Neuronal stem cell (in vitro differentiated cells): ENCODE measurements around the gene KCTD16.

Experiments used
- DNase-seq: peaks from one replicate; pipeline ENCODE4 v3.0.0-alpha.2; 2013; ENCODE audit warnings: low spot score
- H2AFZ ChIP-seq: one replicate; pipeline ENCODE4 v1.6.1; 2013; ENCODE audit warnings: mild to moderate bottlenecking, low read length, inconsistent platforms
- H2AK5ac ChIP-seq: 2 replicates; pipeline ENCODE4 v1.6.1; 2013; ENCODE audit warnings: low read depth, mild to moderate bottlenecking, inconsistent platforms, low read length, moderate library complexity, mixed read lengths
- H2BK120ac ChIP-seq: 2 replicates; pipeline ENCODE4 v1.6.1; 2013; ENCODE audit warnings: low read depth, mild to moderate bottlenecking, inconsistent platforms, low read length, moderate library complexity, mixed read lengths
- H2BK12ac ChIP-seq: one replicate; pipeline ENCODE4 v1.6.1; 2013; ENCODE audit warnings: low read length, inconsistent platforms
- H2BK15ac ChIP-seq: 2 replicates; pipeline ENCODE4 v1.6.1; 2013; ENCODE audit warnings: mild to moderate bottlenecking, low read length, inconsistent platforms, mixed read lengths
- H2BK5ac ChIP-seq: one replicate; pipeline ENCODE4 v1.6.1; 2013; ENCODE audit warnings: inconsistent platforms, mild to moderate bottlenecking, low read length, moderate library complexity
- H3K14ac ChIP-seq: one replicate; pipeline ENCODE4 v1.6.1; 2013; ENCODE audit warnings: low read length, inconsistent platforms
- H3K18ac ChIP-seq: 2 replicates; pipeline ENCODE4 v1.6.1; 2013; ENCODE audit warnings: low read length, inconsistent platforms
- H3K23ac ChIP-seq: 2 replicates; pipeline ENCODE4 v1.6.1; 2013; ENCODE audit warnings: low read depth, mild to moderate bottlenecking, mixed read lengths, low read length, inconsistent platforms; ENCODE audit not compliant: poor library complexity
- H3K27ac ChIP-seq: replicated peaks from 3 replicates; pipeline ENCODE4 v1.5.1; 2013; ENCODE audit warnings: low read length, inconsistent platforms
- H3K27me3 ChIP-seq, 3 experiments: 2 replicates each; pipeline ENCODE4 v1.6.1; 2013; ENCODE audit warnings: low read length in 3 of 3, mild to moderate bottlenecking in 2 of 3, inconsistent platforms in 1 of 3, low read depth in 1 of 3, mixed read lengths in 1 of 3, moderate library complexity in 1 of 3; ENCODE audit not compliant: control insufficient read depth in 3 of 3, insufficient read depth in 3 of 3
- H3K36me3 ChIP-seq, 2 donors: replicated peaks in 1 of 2; 2 replicates each; pipeline ENCODE4 v1.6.1; 2013; ENCODE audit warnings: low read length in 2 of 2; ENCODE audit not compliant: control insufficient read depth in 2 of 2, insufficient read depth in 2 of 2
- H3K4ac ChIP-seq: 2 replicates; pipeline ENCODE4 v1.6.1; 2013; ENCODE audit warnings: inconsistent platforms, mild to moderate bottlenecking, low read length, moderate library complexity
- H3K4me1 ChIP-seq, 2 donors: 1 replicate in 1 of 2; 2 replicates in 1 of 2; pipeline ENCODE4 v1.6.1; 2013; ENCODE audit warnings: low read length in 2 of 2, low read depth in 1 of 2; ENCODE audit not compliant: control insufficient read depth in 2 of 2, insufficient read depth in 1 of 2
- H3K4me2 ChIP-seq: one replicate; pipeline ENCODE4 v1.6.1; 2013; ENCODE audit warnings: mild to moderate bottlenecking, low read length, inconsistent platforms; ENCODE audit not compliant: insufficient read depth, poor library complexity, severe bottlenecking
- H3K4me3 ChIP-seq, 2 donors: 2 replicates each; pipeline ENCODE4 v1.5.1; 2013; ENCODE audit warnings: low read length in 2 of 2, mild to moderate bottlenecking in 2 of 2, inconsistent platforms in 1 of 2, moderate library complexity in 1 of 2
- H3K79me1 ChIP-seq: one replicate; pipeline ENCODE4 v1.6.1; 2013; ENCODE audit warnings: low read depth, mild to moderate bottlenecking, inconsistent platforms, low read length, moderate library complexity
- H3K9ac ChIP-seq: one replicate; pipeline ENCODE4 v1.6.1; 2013; ENCODE audit warnings: mild to moderate bottlenecking, low read depth, low read length, inconsistent platforms; ENCODE audit not compliant: poor library complexity
- H3K9me3 ChIP-seq, 2 donors: replicated peaks in 1 of 2; 2 replicates each; pipeline versions ENCODE3 to v1.6.1; 2013; ENCODE audit warnings: low read length in 2 of 2, mild to moderate bottlenecking in 2 of 2, inconsistent platforms in 1 of 2, low read depth in 1 of 2, mixed read lengths in 1 of 2, moderate library complexity in 1 of 2; ENCODE audit not compliant: control insufficient read depth in 2 of 2, insufficient read depth in 1 of 2
- H4K8ac ChIP-seq: one replicate; pipeline ENCODE4 v1.6.1; 2013; ENCODE audit warnings: low read depth, mild to moderate bottlenecking, inconsistent platforms, low read length, moderate library complexity
- H4K91ac ChIP-seq: one replicate; pipeline ENCODE4 v1.6.1; 2013; ENCODE audit warnings: low read length, low read depth, mild to moderate bottlenecking, inconsistent platforms; ENCODE audit not compliant: poor library complexity
- WGBS, 2 donors: extraction: QIAGEN DNeasy Blood & Tissue Kit; methylation state at CpG; one replicate each; pipeline ENCODE4 v1.1.7; 2013; ENCODE audit warnings: missing lambda C conversion rate in 2 of 2, mixed read lengths in 1 of 2; ENCODE audit not compliant: insufficient read length in 2 of 2, insufficient replicate concordance in 1 of 2; ENCODE audit errors: extremely low coverage in 2 of 2; 5-methylcytosine and 5-hydroxymethylcytosine counted together

KCTD16 gene

GRCh38 chr5:144297081-144297480 lies 126.4 kb downstream of the KCTD16 start:
- Histone ChIP-seq H2BK15ac (no peak overlapping the region), H3K4me2 (no peak overlapping the region), H3K4me3 (no peak overlapping the region), H3K18ac (no peak overlapping the region), H3K9ac (no peak overlapping the region), H3K4me1 (peaks cover 3 to 5% of the 10 kb centered on the region in 2 donors), H4K8ac (no peak overlapping the region), H3K27me3 (peaks cover 0 to 38% (median 0%) of the 10 kb centered on the region in 3 experiments), H3K23ac (no peak overlapping the region), H4K91ac (no peak overlapping the region), H3K14ac (no peak overlapping the region), H2AFZ (no peak overlapping the region), H2AK5ac (no peak overlapping the region), H3K9me3 (no peaks in the 10 kb centered on the region), H2BK12ac (no peak overlapping the region), H2BK5ac (no peak overlapping the region), H3K4ac (no peak overlapping the region), H3K27ac (no peak overlapping the region), H3K79me1 (no peaks in the 10 kb centered on the region), H3K36me3 (no peaks in the 10 kb centered on the region), H2BK120ac (no peak overlapping the region)
- no peak for DNase-seq
- no CpG with 5 or more reads among the region's 3 CpGs for WGBS, 2 donors

- H4K8ac ChIP-seq, result no peak overlapping the region
- H2BK5ac ChIP-seq, result no peak overlapping the region
- no peaks in the 10 kb centered on the region for H3K79me1 ChIP-seq
- H2BK15ac ChIP-seq, result no peak overlapping the region
- H3K23ac ChIP-seq, result no peak overlapping the region
- H3K18ac ChIP-seq, result no peak overlapping the region
- no peaks in the 10 kb centered on the region for H3K4me1 ChIP-seq
- DNase-seq, result no peak
- no peak overlapping the region for H3K27ac ChIP-seq
- peaks cover 0 to 38% (median 0%) of the 10 kb centered on the region in 3 experiments for H3K27me3 ChIP-seq
- H3K4me3 ChIP-seq, result no peak overlapping the region
- no peak overlapping the region for H2AFZ ChIP-seq
- H3K4ac ChIP-seq, result no peak overlapping the region
- no peak overlapping the region for H2AK5ac ChIP-seq
- WGBS, 2 donors, result no CpG with 5 or more reads among the region's 3 CpGs
- H3K9me3 ChIP-seq, result no peaks in the 10 kb centered on the region
- H4K91ac ChIP-seq, result no peak overlapping the region
- no peak overlapping the region for H3K14ac ChIP-seq
- no peaks in the 10 kb centered on the region for H3K36me3 ChIP-seq
- no peak overlapping the region for H3K9ac ChIP-seq
- H2BK12ac ChIP-seq, result no peak overlapping the region
- no peak overlapping the region for H2BK120ac ChIP-seq
- H3K4me2 ChIP-seq, result no peak overlapping the region
Observed at GRCh38 chr5:144298658-144299057, 128.0 kb downstream of the KCTD16 start.

DNA sequence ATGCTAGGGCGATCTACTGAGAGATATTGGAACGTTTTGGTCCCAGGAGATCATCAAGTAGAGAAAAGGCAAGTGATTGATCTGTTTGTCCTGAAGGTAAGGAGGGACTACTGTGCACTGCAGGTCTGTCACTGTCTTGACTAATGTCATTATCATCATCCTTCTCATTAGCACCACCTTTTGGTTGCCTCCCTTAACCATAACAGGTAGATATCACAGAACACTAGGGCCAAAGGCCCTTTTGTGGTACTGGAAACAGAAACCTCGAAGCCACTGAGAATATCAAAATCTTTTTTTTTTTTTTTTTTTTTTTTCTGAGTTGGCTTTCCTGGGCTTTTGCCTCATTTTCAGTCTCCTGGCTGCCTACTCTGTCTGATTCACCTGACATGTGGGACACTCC lies 134.0 kb downstream of the KCTD16 start:
- DNase-seq, result no peak
- H3K9me3 ChIP-seq, result no peaks in the 10 kb centered on the region

GRCh38 chr5:144307736-144308135 lies 137.1 kb downstream of the KCTD16 start:
- Histone ChIP-seq H3K9me3 (no peaks in the 10 kb centered on the region), H3K4ac (no peak overlapping the region)

More for the DNA sequence above, 134.0 kb downstream of the KCTD16 start:
- Histone ChIP-seq H3K4ac (no peak overlapping the region), H3K27ac (no peak overlapping the region), H3K36me3 (no peaks in the 10 kb centered on the region), H2BK120ac (no peak overlapping the region), H2AK5ac (no peak overlapping the region), H3K9ac (no peak overlapping the region), H2BK15ac (no peak overlapping the region), H2BK12ac (no peak overlapping the region), H2BK5ac (no peak overlapping the region), H3K23ac (no peak overlapping the region), H4K8ac (no peak overlapping the region), H3K79me1 (no peaks in the 10 kb centered on the region), H3K4me2 (no peak overlapping the region), H3K27me3 (peaks cover 0 to 11% (median 0%) of the 10 kb centered on the region in 3 experiments), H3K4me1 (peaks cover 0 to 2% of the 10 kb centered on the region in 2 donors), H4K91ac (no peak overlapping the region), H3K18ac (no peak overlapping the region), H3K14ac (no peak overlapping the region), H2AFZ (no peak overlapping the region), H3K4me3 (no peak overlapping the region)
- no CpG with 5 or more reads among the region's 3 CpGs for WGBS, 2 donors

More at GRCh38 chr5:144307736-144308135, 137.1 kb downstream of the KCTD16 start:
- WGBS, 2 donors, result no CpG with 5 or more reads among the region's 4 CpGs
- no peak for DNase-seq
- H3K18ac ChIP-seq, result no peak overlapping the region
- H3K9ac ChIP-seq, result no peak overlapping the region
- peaks cover 0 to 7% (median 0%) of the 10 kb centered on the region in 3 experiments for H3K27me3 ChIP-seq
- H3K36me3 ChIP-seq, result no peaks in the 10 kb centered on the region
- no peaks in the 10 kb centered on the region for H3K79me1 ChIP-seq
- H3K27ac ChIP-seq, result no peak overlapping the region
- H2BK15ac ChIP-seq, result no peak overlapping the region
- no peak overlapping the region for H3K4me2 ChIP-seq
- H2BK12ac ChIP-seq, result no peak overlapping the region
- H4K8ac ChIP-seq, result no peak overlapping the region
- no peak overlapping the region for H2AFZ ChIP-seq
- no peak overlapping the region for H2BK120ac ChIP-seq
- H3K23ac ChIP-seq, result no peak overlapping the region
- no peak overlapping the region for H2AK5ac ChIP-seq
- H3K4me1 ChIP-seq, result peaks cover 0 to 2% of the 10 kb centered on the region in 2 donors
- no peak overlapping the region for H3K4me3 ChIP-seq
- H4K91ac ChIP-seq, result no peak overlapping the region
- H2BK5ac ChIP-seq, result no peak overlapping the region
- H3K14ac ChIP-seq, result no peak overlapping the region
